HG03280 (cell line): ENCODE data around the gene NIN.

ENCODE experiments used
- ATAC-seq: cut with Tn5 transposase; IDR thresholded peaks from one replicate; pipeline ENCODE4 v1.9.1; 2021; ENCODE audit warnings: mild to moderate bottlenecking, moderate library complexity; ENCODE audit not compliant: unreplicated experiment

The NIN gene, protein sequence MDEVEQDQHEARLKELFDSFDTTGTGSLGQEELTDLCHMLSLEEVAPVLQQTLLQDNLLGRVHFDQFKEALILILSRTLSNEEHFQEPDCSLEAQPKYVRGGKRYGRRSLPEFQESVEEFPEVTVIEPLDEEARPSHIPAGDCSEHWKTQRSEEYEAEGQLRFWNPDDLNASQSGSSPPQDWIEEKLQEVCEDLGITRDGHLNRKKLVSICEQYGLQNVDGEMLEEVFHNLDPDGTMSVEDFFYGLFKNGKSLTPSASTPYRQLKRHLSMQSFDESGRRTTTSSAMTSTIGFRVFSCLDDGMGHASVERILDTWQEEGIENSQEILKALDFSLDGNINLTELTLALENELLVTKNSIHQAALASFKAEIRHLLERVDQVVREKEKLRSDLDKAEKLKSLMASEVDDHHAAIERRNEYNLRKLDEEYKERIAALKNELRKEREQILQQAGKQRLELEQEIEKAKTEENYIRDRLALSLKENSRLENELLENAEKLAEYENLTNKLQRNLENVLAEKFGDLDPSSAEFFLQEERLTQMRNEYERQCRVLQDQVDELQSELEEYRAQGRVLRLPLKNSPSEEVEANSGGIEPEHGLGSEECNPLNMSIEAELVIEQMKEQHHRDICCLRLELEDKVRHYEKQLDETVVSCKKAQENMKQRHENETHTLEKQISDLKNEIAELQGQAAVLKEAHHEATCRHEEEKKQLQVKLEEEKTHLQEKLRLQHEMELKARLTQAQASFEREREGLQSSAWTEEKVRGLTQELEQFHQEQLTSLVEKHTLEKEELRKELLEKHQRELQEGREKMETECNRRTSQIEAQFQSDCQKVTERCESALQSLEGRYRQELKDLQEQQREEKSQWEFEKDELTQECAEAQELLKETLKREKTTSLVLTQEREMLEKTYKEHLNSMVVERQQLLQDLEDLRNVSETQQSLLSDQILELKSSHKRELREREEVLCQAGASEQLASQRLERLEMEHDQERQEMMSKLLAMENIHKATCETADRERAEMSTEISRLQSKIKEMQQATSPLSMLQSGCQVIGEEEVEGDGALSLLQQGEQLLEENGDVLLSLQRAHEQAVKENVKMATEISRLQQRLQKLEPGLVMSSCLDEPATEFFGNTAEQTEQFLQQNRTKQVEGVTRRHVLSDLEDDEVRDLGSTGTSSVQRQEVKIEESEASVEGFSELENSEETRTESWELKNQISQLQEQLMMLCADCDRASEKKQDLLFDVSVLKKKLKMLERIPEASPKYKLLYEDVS (N-terminal part only)

DNA sequence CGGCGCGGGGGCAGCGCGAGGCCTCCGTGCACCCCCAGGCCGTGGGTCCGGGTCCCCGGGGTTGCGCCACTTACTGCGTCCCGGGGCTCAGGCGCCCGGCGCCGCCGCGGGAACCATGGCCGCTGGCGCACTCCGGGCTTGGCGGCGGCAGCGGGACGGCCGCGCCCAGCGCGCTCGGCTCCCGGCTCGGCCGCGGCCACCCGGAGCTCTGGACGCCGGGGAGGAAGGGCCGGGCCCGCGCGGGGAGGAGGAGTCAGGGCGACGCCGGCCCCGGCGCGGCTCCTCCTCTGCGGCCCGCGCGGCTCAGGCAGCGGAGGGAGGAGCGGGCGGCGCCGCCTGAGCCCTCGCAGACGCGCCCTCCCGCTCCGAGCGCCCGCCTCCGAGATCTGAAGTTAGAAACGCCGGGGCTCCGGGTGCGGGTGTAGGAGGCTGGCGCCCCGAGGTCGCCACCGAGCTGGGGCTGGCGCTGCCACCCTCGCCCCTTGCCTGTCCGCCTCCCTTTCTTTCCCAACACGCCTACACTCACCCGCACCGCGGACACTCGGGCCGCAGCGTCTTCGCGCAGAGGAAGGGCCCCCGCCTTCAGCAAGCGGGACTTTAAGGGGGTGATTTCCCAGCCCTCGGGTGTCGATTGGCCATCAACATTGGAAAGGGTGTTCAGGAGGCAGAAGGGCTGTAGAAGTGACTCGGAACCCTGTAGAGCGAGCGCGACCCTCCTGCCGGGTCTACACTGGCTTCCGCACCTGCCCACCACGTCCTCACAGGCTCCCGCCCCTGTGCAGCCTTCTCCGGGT, at the start of gene NIN:
Gene NIN (minus strand): TSS at position 231 of the 794 bp plus-strand sequence. CDS start 9,106 bp downstream, outside the sequence.
- ATAC-seq, result peak; percentile 84

DNA sequence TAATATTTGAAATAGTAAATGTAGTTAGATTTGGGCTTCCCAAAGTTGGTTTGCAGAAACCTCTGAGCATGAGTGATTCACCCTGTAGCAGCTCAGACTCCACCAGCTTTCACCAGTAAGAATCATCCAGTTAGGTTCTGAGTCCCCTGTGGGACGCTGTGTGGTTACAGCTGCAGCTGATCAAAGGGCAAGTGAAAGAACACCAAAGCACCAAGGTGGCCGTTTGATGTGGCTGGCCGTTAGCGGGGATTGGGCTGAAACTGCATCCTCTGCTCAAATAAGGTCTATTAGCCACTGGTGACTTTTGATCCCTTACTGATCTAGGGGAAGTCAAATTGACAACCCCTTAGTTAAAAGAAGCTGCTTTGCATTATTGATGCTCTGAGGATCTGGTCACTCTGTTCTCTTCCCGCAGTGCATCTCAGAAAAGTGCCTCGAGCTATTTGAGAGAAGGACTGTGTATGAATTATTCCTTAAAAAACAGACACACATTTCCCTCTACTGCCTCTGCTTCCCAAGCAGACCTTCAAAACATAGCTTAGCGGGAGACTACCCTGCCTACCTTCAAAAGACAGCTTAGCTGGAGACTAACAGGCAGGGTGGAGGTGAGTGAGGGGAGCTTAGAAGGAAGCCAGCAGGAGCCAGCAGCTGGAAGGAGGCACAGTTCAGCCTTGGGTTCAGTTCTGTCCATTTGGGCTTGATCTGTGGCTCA, 44.6 kb upstream of the NIN start:
- ATAC-seq, result peak; percentile 93

DNA sequence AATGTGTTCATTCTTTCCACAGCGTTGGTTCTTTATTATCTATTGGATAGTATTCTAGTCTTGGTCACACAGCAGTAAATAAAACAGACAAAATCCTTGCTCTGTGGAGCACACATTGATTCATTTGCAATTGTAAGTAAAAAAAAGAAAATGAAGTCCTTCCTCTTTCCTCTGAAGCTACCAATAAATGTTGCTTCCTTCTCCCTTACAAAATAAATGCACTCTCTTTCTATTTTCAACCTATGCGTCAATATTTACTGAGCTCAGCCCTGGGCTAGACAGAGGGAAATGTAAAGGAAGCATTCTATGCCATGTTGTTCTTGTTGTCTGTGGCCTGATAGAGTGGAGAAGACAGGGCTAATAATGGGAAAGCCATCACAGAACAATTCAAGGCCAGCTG, 43.8 kb upstream of the NIN start:
- ATAC-seq, result no peak

DNA sequence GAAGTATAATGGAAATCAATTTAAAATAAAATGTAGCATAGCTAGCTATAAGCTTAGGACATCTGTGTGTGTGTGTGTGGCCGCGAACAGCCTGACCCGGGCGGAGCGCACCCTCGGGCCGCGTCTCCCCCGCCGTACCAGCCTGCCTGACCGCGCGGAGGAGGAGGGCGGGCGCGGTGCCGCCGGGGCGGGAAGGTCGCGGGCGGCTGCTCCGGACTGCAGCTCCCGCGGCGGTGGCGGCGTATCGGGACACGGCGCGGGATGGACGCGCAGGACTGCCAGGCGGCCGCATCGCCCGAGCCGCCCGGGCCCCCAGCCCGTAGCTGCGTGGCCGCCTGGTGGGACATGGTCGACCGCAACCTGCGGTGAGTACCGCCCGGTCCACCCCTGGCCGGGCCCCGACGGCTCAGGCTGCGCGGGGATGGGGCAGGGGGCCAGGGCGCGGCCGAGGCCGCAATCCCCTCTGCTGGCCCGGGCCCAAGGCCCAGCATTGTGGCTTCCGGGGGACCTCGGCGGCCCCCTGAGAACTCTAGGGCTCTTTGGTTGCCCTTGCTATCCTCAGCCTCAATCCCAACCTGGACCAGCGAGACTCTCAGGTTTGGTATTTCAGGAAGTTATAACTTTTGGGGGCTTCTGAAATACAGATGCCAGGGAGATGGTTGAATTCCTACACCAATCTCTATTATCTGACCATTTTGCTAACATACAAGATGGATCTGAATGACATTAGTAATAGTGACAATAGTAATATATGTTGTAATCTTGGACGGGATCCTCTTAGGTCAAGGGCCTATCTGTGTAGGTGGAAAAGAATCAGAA, 41.2 kb upstream of the NIN start, which contains the start of gene ABHD12B:
Gene ABHD12B (plus strand): TSS at position 140 of the 819 bp plus-strand sequence. CDS start 122 bp downstream, at position 262.
- ATAC-seq, result no peak

DNA sequence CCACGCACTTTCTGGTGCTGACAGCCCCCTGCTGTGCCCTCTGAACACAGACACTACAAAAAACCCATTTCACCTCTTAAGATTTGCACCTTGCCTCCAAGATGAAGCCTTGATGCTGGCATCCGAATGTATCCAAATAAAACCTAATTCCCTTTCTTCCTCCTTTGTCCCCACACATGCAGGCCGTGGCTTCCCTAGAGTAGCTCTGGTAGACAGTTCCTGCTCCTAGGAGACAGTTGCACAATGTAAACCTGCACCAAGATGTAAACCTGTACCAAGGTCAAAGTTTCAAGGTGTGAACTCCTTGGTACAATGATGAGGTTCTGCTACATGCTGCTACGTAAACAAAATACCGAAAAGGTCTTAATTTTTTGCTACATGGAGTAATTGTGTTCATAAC, 40.3 kb upstream of the NIN start:
- no peak for ATAC-seq

DNA sequence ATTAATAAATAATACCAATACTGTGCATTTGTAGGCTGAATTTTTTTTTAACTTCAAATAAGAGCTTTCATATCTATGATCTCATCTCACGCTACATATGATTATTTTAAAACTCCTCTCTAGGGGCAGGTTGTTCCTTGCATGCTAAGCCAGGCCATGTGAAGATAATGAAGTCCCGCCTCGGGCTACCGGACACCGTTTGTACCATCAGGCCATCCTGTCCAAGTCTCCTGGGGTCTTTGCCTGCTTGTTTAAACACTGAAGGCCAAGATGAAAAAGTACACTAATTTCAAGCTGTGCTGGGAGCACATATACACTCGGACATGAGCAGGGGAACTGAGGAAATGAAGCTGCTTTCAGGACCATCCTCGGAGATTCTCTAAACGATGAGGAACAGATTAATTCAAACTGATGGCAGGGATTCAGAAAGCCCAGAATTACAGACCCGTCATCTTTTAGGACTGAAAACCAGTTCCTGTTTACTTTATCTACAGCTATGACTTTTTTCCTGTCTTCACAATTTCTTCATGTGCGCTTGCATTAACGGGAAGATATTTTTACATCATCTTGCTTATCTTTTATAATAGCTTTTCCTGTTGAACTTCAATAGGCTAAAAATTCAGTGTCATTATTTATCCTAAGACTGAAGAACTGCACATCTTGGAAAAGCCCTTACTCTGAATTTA, 34.6 kb upstream of the NIN start:
- no peak for ATAC-seq

DNA sequence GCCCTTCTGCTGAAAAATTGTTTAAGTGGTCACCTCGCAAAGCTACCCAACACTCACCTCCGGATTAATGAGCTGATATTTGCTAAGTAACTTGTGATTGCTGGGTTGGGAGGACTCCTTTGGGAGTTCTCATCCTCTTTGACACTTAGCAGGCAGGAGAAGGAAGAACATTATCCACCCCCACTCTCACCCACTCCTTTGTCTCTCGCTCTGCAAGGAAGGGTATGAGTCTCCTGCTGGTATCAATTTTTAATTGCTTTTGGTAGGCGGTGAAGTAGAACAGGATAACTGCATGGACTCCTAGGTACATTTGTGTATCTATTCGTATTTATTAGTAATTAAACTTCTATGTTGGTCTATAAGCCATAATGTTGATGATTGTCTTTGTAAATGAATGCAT, 34.0 kb upstream of the NIN start:
- ATAC-seq, result no peak

DNA sequence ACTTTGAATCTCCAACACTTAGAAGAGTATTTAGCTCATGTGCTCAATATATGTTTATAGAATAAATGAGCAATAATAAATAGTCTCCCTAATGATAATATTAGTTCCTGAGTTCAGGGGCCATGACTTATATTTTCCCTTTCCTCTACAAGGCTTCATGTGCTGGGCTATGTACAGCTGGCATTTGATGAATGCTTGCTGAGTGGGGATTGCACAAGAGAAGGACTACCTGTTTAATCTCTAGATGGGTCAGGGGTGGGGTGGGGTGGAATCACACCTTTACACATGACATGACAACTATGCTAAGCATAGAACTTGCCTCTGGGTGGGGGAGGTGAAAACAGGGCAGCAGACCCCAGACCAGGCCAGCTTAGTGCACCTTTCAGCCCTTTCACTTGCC, 33.3 kb upstream of the NIN start:
- ATAC-seq, result no peak

DNA sequence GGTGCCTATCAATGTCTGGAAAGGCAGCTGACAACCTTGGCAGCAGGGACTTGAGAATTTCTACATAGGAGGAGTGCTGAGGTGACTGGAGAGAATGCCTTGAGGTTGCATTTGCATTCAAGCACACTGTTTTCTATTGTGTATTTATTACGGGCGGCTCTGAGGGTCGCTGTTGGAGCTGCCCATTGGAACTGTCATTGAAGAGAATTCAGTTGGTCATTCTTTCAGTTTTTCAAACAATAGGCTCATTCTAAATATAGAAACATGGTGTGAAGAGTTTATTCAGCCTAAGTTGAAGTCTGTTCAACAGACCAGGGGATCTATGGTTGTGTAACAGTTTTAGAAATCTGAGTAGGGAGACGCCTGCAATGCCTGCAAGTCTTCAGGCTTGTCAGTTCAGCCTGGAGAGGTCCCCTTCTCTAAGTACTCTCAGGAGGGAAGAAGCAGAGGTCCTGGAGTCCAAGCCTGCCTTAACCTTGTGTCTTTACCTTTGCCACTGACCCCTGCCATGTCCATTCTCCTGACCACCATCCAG, 31.1 kb upstream of the NIN start:
- ATAC-seq, result no peak

DNA sequence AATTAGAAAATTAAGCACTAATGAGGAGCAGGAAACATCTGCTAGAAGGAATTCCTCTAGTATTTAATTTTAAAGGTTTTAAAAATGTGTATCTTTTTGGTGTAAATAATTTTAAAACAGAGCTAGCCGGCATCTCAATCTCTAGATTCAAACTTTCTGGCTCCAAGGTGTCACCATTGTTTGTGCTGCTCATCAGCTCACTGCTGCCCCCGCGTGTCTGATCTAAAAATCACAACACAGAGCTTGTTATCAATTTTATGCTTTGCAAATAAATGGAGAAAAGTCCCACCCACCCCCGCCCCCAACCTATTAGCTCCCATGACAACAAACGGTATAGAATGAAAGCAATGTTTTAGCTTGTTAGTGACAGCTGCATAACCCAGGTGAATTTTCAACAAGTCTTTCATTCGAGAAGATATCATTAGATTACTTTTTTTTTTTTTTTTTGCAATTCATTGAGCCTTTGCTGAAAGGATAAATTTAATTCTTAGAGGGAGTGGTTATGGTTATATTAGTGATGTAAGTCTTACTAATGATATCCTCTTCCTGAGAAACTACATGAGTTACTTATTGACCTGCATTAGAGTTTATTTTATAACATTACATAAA, 29.6 kb upstream of the NIN start:
- peak; percentile 46 for ATAC-seq

DNA sequence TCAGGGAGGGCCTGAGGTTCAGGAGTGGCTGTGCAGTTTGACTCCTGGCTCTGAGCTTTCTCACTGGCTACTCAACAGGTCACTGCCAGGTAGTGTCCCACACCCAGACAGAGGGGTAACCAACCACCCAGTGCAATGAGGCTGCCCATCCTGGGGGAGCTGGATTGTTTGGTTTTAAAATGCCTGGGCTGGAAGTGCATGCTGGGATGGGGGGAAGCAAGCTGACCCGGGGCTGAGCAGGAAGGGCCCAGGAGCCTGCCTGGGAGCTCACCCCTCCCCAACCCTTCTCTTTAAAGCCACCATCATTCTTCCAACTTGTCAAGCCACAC, 28.3 kb upstream of the NIN start:
- ATAC-seq, result no peak

DNA sequence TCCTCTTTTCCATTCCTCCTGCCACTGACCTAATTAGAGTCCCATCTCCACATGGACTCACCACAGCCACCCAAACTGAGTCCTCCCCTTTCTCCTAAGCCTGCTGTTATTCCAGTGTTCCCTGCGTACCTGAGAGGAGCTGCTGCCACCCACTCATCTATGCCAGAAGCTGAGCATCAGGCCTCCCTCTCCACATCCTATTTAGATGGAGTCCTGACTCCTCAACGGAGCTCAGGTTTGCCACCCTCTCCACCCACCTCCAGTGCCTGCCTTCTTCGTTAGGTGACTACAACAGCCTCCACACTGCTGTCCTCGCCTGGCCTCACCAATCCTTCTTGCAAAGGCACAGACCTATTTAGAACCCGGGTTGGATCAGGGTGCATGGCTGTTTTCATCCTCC, 25.7 kb upstream of the NIN start:
- no peak for ATAC-seq

DNA sequence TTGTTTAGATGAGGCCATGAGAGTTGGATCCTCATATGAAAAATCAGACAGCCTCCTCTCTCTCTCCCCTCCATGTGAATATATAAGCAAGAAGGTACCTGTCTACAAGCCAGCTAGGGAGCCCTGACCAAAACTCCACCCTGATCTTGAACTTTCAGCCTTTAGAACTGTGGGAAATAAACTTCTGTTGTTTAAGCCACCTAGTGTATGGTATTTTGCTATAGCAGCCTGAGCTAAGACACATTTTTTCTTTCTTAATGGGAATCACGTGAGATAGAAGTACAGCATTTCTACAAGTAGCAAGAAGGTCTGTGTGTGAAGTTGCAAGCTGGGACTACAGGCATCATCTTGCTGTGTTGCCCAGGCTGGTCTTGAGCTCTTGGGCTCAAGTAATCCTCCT, 24.6 kb upstream of the NIN start:
- ATAC-seq, result no peak

DNA sequence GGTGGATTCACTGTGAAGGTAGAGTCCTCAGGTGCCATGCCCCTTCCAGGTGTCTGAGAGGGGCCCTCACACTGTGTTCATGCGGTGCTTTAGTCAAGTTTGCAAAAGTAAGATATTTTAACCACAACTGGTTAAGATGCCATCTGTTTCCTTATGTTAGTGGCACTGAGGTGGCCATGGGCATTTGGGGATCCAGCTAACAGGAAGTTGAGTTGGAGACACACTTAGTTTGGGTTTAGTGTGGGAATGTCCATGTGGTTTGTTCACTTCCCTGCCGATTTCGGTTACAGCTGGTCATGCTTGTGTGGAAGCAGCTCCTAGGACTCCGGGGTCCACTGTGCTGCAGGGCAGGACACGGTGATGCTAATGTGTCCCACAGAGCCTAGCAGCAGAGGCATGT, 23.6 kb upstream of the NIN start:
- no peak for ATAC-seq

DNA sequence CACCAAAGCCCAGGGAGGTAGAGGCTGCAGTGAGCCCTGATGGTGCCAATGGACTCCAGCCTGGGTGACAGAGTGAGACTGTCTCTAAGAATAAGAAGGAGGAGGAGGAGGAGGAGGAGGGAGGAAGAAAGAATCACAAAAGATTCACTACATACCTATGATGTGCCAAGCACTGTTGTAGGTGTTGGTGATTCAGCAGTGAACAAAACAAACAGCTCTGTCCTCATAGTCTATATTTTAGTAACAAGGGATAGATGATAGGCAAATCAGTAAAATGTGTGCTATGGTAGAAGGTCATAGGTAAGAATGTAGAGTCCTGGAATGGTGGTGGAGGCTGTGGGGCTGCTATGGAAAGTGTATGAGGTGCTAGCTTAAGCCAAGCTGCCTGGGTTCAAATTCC, 22.9 kb upstream of the NIN start:
- no peak for ATAC-seq

DNA sequence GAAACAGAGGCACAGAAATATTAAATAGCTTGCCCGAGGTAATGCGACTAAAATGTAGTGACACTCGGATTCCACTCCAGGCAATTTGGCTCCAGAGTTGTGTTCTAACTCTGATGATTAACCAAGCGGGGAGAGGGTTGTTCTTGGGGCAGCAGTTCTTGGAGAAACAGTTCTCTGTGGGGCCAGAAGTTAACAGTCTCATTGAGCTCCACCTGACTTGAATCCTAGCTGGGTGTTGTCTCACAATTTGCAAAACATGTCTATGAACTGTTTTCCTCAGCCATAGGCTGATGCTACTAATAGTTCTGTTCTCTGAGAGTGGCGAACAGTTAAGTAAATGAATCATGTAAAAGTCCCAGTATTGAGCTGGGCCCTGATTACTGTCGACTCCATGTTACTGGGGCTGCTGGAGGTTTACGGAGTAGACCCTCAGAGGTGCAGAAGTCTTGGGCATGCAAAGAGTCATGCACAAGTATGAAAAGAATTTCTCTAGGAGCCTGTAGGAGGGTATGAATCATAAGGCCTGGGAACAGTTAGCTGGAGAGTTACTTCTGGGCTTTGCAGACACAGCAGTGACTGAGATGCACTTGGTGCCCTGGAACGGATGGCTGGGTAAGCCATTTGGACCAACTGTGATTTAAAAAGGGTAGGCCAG, 15.4 kb upstream of the NIN start:
- no peak for ATAC-seq

DNA sequence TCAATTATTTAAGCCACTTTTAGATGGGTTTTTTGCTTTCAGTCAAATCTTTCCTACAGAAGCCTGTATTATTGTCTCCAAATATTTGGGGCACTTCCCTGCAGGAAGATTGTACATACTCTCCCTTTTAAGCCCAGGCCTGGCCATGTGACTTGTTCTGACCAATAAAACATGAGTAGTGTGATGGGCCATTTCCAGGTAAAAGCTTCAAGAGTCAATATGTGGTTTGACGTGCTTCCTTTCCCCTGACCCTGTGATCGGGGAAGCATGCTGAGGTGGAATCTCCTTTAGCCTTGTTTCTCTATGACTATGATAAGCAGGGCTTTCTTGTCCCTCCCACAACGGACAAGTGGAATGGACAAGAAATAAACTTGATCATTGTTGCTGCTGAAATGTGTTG, 14.2 kb upstream of the NIN start:
- no peak for ATAC-seq
